H7 (cell line): ENCODE data around the gene EIF2S2. TPM values are rescaled to one million over a fixed set of nuclear protein-coding genes. Genes with fewer than 3 reads are reported as not detected.
A peak's percentile ranks its signal among the peaks of the same experiment; 100 is the strongest.
"Not testable (repeated sequence)": the region's sequence is repeated elsewhere in the genome, so short reads cannot be mapped to it uniquely, and the experiment has no call there.

Experiments
- DNase-seq: peaks from one replicate; pipeline ENCODE4 v3.0.0; 2012
- H3K27me3 ChIP-seq: 2 replicates; pipeline ENCODE4 v1.6.0; 2011; ENCODE audit warnings: mild to moderate bottlenecking, low read length; ENCODE audit not compliant: control insufficient read depth, insufficient read depth
- H3K36me3 ChIP-seq: replicated peaks from 2 replicates; pipeline ENCODE4 v1.5.1; 2011; ENCODE audit warnings: low read length; ENCODE audit not compliant: control insufficient read depth, insufficient read depth
- H3K4me3 ChIP-seq: 2 replicates; pipeline ENCODE4 v1.5.1; 2011; ENCODE audit warnings: low read depth, mild to moderate bottlenecking, control low read depth, low read length, moderate library complexity; ENCODE audit not compliant: insufficient read depth
- total RNA-seq: library from RNA; depleted of rRNA; stranded (reverse); fragments of >200 nt; shearing (Covaris generic); gene quantifications from 2 replicates; pipeline ENCODE4 v1.2.3, GENCODE V29; 2014; rRNA removed

Gene EIF2S2, protein sequence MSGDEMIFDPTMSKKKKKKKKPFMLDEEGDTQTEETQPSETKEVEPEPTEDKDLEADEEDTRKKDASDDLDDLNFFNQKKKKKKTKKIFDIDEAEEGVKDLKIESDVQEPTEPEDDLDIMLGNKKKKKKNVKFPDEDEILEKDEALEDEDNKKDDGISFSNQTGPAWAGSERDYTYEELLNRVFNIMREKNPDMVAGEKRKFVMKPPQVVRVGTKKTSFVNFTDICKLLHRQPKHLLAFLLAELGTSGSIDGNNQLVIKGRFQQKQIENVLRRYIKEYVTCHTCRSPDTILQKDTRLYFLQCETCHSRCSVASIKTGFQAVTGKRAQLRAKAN
- 106 and 121 TPM in 2 replicates for total RNA-seq

DNA sequence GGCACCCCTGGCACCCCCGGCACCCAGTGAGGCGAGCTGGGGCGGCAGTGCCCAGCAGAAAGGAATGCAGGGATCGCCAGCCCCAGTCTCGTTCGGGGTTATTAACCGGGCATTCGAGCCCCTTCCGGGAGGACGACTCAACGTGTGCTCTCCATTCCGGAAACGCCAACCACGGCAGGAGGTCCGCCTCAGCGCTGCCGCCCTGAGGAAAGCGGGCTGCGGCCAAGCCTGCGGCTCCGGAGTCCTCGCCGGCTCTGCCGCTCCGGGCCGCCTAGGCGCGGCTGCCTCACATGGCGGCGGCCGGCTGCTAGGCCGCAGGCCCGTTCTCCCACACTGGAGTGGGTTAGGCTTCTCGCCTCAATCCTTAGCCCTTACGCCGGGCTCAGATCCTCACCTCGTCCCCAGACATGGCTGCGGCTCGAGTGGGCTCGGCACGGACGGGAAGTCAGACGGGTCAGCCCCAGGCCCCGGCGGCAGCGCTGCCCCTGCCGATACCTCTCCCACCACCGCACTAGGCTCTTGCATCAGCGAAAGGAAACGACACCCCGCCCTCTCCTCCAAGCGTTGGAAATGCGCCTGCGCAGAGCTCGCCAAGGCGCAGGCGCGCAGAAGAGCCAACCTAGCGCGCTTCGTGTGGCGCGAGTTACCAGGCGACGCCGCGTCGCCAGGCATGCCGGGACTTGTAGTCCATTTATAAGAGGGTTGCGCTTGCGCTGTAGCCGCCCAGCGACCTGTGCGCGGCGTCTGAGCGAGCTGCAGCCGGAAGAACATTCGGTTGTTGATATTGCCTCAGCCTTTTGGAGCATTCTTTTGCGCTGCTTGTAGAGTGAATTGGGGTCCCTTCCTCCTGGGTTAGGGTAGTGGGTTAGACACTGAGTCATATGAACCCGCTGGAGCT, at the start of gene EIF2S2:
Gene EIF2S2 (minus strand): TSS at position 542 of the 898 bp plus-strand sequence. CDS start 133 bp downstream, at position 409.
- DNase-seq: peak; percentile 96
- peaks cover 6% of the 10 kb centered on the region for H3K36me3 ChIP-seq
- peak within 1 kb of the TSS; percentile 94 for H3K4me3 ChIP-seq
- H3K27me3 ChIP-seq: no peaks in the 10 kb centered on the region

DNA sequence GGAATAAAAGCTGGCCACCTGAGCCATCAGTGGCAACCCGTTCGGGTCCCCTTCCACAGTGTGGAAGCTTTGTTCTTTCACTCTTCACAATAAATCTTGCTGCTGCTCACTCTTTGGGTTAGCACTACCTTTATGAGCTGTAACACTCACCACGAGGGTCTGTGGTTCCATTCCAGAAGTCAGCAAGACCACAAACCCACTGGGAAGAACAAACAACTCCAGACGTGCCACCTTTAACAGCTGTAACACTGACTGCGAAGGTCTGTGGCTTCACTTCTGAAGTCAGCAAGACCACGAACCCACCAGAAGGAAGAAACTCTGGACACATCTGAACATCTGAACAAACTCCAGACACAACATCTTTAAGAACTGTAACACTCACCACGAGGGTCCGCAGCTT, 45.7 kb upstream of the EIF2S2 start:
- not testable (repeated sequence) for DNase-seq, H3K27me3 ChIP-seq, H3K4me3 ChIP-seq, H3K36me3 ChIP-seq

DNA sequence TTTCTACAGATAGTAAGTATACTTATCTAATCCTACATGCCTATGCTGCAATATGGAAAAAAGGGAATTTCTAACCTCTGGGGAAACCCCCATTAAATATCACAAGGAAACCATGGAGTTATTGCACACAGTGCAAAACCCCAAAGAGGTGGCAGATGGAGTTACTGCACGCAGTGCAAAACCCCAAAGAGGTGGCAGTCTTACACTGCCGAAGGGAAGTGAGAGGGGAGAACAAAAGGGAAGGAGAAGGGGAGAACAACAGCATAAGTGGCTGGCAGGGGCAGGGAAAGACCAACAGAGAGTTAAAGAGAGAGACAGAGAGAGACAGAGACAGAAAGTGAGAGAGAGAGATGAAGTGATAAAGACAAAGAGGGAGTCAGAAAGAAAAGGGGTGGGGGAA, 43.8 kb upstream of the EIF2S2 start:
- H3K36me3 ChIP-seq: no peaks in the 10 kb centered on the region
- H3K27me3 ChIP-seq: no peaks in the 10 kb centered on the region; the same call in 1 of the 2 replicates
- no peak for DNase-seq
- H3K4me3 ChIP-seq: no peak overlapping the region

DNA sequence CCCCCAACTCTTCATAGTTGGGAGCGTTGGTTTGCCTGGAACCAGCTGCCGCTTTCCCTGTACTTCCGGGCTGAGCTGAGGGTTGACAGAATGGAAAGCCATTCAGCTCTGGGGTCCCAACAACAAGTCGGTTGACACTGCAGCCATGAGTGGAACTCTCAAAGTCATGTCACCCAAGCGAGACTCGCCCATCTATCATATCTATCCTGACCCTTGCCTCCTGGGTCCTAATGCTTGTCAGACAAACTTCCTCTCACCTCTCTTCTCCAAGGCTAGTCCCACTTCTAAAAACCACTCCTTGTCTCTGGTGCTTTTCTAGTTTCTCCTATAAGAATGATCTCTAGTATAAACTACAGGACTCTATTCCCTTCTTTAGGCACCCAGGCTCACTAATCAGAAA, 41.1 kb upstream of the EIF2S2 start:
- H3K36me3 ChIP-seq, H3K4me3 ChIP-seq, DNase-seq, H3K27me3 ChIP-seq: not testable (repeated sequence)

DNA sequence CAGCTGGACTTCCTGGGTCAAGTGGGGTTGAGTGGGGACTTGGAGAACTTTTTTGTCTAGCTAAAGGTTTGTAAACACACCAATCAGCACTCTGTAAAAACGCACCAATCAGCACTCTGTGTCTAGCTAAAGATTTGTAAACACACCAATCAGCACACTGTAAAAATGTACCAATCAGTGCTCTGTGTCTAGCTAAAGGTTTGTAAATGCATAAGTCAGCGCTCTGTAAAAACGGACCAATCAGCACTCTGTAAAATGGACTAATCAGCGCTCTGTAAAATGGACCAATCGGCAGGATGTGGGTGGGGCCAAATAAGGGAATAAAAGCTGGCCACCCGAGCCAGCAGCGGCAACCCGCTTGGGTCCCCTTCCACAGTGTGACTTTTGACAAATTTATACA, 40.0 kb upstream of the EIF2S2 start:
- H3K4me3 ChIP-seq, H3K27me3 ChIP-seq, DNase-seq, H3K36me3 ChIP-seq: not testable (repeated sequence)

DNA sequence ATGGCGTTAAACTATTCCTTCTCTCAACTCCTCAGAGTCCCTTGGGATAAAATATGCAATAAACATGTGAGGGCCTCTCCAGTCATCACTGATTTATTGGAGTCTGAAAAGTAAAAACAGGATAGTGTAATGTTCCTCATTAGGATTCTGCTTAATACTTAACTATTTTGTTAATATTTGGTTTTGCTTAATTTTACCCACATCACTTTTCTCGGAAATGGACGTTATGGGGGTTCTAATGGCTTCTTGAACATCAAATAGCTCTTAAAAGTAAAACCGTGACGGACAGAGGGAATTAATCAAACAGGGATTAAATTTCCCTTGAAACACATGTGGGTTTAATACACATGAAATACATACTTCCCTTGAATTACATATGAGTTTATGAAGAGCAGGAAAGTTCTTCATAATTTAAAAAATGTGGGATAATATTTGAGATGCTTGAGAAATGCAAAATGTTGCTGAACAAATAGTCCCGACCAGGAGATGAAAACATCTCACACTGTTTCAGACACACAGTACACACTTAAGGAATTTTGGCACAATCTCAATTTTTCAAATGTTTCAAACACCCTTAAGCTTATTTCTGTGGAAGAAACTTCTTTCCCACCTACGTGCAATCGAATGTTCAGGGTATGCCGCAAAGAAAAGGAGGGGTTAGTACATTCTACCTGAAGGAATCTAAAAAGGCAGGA, 38.4 kb upstream of the EIF2S2 start:
- Histone ChIP-seq H3K36me3 (no peaks in the 10 kb centered on the region), H3K27me3 (no peaks in the 10 kb centered on the region), H3K4me3 (no peak overlapping the region)
- DNase-seq: no peak

DNA sequence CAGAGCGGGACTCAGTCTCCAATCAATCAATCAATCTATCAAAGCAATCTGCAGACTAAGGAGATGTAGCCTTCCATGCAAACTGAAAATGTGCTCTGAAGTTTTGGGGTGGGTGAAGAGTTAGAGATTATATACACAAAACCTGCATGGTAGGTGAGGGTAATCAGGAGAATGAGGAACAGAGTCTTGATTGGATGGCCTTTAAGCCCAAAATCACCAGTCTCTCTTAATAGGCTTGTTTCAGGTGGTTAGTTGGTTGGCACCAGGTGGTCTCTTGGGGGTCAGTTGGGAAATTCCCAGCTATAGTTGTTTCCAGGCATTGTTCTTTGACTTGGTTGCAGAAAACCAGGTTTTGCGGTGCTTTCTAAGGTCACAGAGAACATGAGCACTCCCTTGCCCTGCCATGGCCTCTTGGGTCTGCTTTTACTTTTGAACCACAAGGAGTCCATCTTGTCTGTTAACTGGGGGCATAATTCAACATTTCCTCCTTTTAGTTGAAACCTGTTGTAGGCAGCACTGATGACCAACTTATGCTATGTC, 33.3 kb upstream of the EIF2S2 start:
- Histone ChIP-seq H3K27me3 (no peaks in the 10 kb centered on the region), H3K36me3 (no peaks in the 10 kb centered on the region), H3K4me3 (no peak overlapping the region)
- no peak for DNase-seq

DNA sequence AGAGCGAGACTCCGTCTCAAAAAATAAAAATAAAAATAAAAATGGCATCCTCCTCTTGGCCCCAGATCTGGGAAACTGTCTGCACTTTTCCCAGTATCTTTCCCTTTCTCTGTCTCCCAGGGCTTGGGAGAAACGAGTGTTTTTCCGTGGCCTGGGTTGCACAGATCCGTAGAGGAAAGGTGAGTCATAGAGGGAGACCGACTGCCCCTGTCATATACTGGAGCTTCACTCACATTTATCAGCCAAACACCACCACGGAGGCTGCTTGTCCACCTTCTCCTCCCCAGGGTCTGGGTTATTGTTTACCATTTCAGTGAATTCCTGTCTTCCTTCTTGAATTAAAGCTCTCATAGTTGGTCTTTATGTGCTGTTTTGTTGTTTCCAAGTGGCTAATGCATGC, 31.9 kb upstream of the EIF2S2 start:
- no peak for DNase-seq
- H3K27me3 ChIP-seq: no peaks in the 10 kb centered on the region
- H3K36me3 ChIP-seq: no peaks in the 10 kb centered on the region
- H3K4me3 ChIP-seq: no peak overlapping the region

DNA sequence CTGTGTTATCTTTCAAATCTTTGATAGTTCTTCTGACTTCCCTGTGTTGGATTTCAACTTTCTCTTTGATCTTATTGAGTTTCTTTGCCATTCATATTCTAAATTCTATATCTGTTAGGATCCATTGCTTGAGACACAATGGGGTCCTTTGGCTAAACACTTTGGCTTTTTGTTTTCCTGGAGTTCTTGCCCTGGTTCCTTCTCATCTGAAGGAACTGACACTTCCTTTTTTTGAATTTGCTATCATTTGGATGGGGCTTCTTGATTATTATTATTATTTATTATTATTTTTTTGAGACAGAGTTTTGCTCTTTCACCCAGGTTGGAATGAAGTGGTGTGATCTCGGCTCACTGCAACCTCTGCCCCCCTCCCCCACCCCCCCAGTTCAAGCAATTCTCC, 30.1 kb upstream of the EIF2S2 start:
- no peak for DNase-seq
- no peaks in the 10 kb centered on the region for H3K36me3 ChIP-seq
- no peak overlapping the region for H3K4me3 ChIP-seq
- no peaks in the 10 kb centered on the region for H3K27me3 ChIP-seq

DNA sequence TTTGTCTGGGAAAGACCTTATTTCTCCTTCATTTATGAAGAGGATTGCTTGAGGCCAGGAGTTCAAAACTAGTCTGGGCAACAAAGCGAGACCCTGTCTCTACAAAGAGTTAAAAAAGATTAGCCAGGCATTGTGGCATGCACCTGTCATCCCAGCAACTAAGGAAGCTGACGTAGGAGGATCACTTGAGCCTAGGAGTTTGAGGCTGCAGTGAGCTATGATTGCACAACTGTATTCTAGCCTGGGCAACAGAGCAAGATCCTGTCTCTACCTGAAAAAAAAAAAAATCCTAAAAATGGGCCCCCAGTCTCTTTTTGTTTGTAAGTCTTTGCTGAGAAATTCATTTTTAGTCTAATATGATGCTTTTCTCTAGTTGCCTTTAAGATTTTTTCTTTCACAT, 29.2 kb upstream of the EIF2S2 start:
- DNase-seq: no peak
- H3K4me3 ChIP-seq: no peak overlapping the region
- no peaks in the 10 kb centered on the region for H3K36me3 ChIP-seq
- H3K27me3 ChIP-seq: no peaks in the 10 kb centered on the region

DNA sequence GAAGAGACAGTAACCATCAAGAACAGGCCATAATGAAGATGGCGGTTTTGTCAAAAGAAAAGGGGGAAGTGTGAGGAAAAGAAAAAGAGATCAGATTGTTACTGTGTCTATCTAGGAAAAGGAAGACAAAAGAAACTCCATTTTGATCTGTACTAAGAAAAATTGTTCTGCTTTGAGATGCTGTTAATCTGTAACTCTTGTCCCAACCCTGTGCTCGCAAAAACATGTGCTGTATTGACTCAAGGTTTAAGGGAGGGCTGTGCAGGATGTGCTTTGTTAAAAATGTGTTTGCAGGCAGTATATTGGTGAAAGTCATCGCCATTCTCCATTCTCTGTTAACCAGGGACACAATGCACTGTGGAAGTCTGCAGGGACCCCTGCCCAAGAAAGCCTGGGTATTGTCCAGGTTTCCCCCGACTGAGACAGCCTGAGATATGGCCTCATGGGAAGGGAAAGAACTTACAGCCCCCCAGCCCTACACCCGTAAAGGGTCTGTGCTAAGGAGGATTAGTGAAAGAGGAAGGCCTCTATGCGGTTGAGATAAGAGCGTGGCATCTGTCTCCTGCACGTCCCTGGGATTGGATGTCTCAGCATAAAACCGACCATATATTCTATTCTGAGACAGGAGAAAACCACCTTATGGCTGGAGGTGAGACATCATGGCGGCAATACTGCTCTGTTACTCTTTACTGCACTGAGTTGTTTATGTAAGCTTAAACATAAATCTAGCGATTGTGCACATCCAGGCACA, 23.7 kb upstream of the EIF2S2 start:
- not testable (repeated sequence) for H3K27me3 ChIP-seq, H3K4me3 ChIP-seq

DNA sequence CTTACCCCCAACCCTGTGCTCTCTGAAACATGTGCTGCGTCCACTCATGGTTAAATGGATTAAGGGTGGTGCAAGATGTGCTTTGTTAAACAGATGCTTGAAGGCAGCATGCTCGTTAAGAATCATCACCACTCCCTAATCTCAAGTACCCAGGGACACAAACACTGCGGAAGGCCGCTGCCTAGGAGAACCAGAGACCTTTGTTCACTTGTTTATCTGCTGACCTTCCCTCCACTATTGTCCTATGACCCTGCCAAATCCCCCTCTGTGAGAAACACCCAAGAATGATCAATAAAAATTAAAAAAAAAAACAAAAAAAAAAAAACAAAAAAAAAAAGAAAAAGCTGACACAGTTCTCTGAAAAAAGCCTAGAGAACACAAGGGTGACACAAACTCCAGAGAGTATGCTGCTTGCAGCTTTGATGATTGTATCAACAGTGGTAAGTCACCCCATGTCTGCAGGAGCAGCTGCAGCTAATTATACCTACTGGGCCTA, 21.4 kb upstream of the EIF2S2 start:
- not testable (repeated sequence) for DNase-seq, H3K36me3 ChIP-seq, H3K27me3 ChIP-seq, H3K4me3 ChIP-seq

More for the DNA sequence above, 23.7 kb upstream of the EIF2S2 start:
- not testable (repeated sequence) for H3K36me3 ChIP-seq, DNase-seq

DNA sequence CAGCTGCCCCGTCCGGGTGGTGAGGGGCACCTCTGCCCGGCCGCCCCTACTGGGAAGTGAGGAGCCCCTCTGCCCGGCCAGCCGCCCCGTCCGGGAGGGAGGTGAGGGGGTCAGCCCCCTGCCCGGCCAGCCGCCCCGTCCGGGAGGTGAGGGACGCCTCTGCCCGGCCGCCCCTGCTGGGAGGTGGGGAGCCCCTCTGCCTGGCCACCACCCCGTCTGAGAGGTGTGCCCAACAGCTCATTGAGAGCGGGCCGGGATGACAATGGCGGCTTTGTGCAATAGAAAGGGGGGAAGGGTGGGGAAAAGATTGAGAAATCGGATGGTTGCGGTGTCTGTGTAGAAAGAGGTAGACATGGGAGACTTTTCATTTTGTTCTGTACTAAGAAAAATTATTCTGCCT, 20.9 kb upstream of the EIF2S2 start:
- H3K27me3 ChIP-seq, DNase-seq, H3K4me3 ChIP-seq: not testable (repeated sequence)

DNA sequence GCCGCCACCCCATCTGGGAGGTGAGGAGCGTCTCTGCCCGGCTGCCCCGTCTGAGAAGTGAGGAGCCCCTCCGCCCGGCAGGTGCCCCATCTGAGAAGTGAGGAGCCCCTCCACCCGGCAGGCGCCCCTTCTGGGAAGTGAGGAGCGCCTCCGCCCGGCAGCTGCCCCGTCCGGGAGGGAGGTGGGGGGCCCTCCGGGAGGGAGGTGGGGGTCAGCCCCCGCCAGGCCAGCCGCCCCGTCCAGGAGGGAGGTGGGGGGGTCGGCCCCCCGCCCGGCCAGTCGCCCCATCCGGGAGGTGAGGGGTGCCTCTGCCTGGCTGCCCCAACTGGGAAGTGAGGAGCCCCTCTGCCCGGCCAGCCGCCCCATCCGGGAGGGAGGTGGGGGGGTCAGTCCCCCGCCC, 20.4 kb upstream of the EIF2S2 start:
- H3K4me3 ChIP-seq, H3K27me3 ChIP-seq, DNase-seq, H3K36me3 ChIP-seq: not testable (repeated sequence)

More for the DNA sequence above, 20.9 kb upstream of the EIF2S2 start:
- not testable (repeated sequence) for H3K36me3 ChIP-seq
